Rectal smooth muscle tissue (tissue), 1 donor: ENCODE results near the gene HMCN2.

Source experiments
- H3K27ac ChIP-seq: one replicate; pipeline ENCODE4 v1.7.0; 2013; ENCODE audit warnings: low read depth, low read length, inconsistent platforms
- H3K27me3 ChIP-seq: one replicate; pipeline ENCODE4 v1.7.0; 2013; ENCODE audit warnings: low read length; ENCODE audit not compliant: control insufficient read depth, insufficient read depth
- H3K36me3 ChIP-seq: one replicate; pipeline ENCODE4 v1.7.0; 2013; ENCODE audit warnings: low read length; ENCODE audit not compliant: control insufficient read depth, insufficient read depth
- H3K4me1 ChIP-seq: one replicate; pipeline ENCODE4 v1.7.0; 2013; ENCODE audit warnings: low read length; ENCODE audit not compliant: control insufficient read depth, insufficient read depth
- H3K4me3 ChIP-seq: one replicate; pipeline ENCODE4 v1.7.0; 2013; ENCODE audit warnings: low read length
- H3K9ac ChIP-seq: one replicate; pipeline ENCODE4 v1.7.0; 2013; ENCODE audit warnings: low read length

HMCN2 gene

DNA sequence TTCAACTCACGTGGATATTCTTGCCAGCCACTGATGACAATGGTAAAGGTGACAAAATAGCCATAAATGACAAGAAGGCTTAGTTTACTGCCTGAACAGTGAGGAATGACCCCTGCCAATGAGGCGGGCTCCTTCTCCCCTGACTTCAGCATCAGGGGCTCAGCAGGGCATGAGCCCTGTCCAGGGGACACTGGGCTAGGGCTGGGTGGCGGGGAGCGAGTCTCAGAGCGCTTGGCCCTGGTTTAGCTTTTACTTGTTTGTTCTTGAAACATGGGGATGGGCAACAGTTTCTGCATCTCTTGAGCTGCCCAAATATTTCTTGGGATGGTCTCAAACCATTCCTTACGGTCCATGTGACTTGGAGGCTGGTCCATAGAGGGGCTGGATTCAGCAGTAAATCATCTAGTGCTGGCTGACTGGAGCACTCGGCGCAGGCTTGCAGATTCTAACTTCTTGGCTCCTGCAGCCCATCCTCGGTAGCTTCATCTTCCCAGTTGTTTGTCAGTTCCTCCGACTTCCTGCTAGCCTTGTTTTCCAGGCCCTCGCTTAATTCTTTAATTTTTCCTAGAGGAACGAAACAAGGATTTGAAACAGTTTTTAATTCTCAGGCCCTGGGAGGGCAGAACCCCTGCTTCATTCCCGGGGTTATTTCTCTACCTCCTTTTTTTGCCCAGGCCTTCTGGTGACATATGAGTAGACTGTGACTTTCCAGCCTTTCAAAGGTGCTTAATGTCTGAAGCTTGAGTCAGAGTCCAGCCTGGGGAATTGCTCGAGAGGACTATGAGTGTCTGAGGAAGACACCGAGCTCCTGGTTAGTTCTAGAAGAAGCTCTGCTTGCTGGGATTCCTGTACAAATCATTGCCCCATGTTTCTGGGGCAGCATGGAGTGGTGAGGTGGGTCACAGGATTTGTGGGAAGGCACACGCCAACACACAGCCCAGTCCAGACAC lies 4.5 kb upstream of the HMCN2 start:
- no peaks in the 10 kb centered on the region for H3K27me3 ChIP-seq
- no peaks in the 10 kb centered on the region for H3K36me3 ChIP-seq
- no peak overlapping the region for H3K4me3 ChIP-seq
- peak overlapping the region; percentile 95 for H3K27ac ChIP-seq
- no peak overlapping the region for H3K9ac ChIP-seq
- H3K4me1 ChIP-seq: peaks cover 34% of the 10 kb centered on the region

DNA sequence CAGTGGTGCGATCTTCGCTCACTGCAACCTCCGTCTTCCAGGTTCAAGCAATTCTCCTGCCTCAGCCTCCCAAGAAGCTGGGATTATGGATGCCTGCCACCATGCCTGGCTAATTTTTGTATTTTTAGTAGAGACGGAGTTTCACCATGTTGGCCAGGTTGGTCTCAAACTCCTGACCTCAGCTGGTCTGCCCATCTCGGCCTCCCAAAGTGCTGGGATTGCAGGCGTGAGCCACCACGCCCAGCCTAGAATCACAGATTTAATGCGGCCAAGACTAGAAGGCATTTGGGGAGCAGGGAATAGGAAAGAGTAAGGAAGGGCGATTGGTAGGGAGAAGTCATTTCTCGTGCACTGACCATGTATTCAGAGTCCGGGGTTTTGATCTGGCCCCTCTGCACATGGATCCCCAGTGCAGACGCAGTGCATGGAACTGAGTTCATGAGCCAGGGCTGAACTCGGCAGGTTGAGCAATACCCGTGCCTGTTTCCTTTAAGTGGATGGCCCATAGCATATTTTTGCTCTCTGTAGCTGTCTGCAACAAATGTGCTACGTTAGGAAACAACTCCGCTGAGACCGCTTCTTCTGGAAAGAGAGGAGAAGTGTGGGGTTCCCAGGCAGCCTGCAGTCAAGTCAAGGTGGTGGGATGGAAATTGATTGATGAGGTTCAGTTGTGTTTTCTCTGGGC lies 3.4 kb upstream of the HMCN2 start:
- Histone ChIP-seq H3K9ac (no peak overlapping the region), H3K27me3 (peaks cover 3% of the 10 kb centered on the region), H3K36me3 (no peaks in the 10 kb centered on the region), H3K4me1 (peaks cover 34% of the 10 kb centered on the region), H3K4me3 (no peak overlapping the region), H3K27ac (peak overlapping the region; percentile 95)

DNA sequence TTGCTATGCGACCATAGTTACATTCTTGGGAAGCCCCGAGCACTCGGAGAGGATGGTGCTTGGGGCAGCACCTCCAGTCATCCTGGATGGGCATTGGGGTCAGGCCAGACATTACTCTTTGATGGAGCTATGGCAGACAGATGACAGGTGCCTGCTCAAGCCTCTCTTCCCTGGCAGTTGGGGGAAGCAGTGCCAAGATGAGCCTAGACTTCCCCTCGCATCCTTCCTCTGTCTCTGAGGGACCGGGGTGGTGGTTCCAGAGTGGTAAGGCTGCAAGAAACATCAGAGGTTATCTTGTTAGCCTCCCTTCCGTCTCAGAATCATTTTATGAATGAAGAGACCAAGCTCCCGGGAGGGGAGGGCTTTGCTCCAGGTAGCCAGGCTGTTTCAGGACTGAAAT lies 2.8 kb upstream of the HMCN2 start:
- peaks cover 3% of the 10 kb centered on the region for H3K27me3 ChIP-seq
- no peak overlapping the region for H3K9ac ChIP-seq
- no peaks in the 10 kb centered on the region for H3K36me3 ChIP-seq
- H3K4me3 ChIP-seq: no peak overlapping the region
- H3K4me1 ChIP-seq: peaks cover 34% of the 10 kb centered on the region
- H3K27ac ChIP-seq: peak overlapping the region; percentile 95

DNA sequence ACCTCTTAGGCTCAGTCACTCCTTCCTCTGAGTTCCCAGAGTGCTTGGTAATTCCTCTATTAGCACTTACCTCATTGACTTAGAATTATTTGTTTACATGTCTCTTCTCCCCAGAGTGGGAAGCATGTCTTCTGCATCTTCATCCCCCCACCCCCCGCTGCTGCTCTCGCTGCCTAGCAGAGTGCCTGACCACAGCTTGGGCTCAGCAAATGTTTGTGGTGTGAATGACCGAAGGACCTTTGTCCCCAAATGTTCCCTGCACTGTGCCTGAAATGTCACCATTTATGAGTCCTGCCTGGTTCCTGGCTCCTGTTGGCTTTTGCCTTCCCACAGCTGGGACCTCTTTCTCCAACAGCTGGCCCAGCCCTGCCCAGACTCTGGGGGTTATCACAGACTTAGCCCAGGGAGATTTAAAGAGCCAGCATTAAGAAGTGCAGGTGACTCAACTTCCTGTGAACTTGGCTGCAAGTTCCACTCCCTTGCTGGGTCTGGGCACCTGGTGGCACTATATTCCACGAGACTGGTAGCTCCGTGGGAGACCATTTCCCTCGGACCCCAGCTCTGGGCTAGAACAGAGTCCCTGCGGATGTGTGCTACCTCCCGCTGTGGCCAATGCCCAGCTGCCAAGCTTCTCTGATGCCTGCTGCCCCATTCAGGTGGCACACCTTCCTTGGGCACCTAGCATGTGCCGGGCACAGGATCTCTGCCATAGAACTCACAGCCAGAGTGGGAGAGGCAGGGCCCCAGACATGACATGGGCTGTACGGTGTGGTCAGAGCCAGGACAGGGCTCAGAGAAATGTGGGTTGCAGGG lies 1.8 kb upstream of the HMCN2 start:
- H3K4me3 ChIP-seq: no peak overlapping the region
- no peaks in the 10 kb centered on the region for H3K36me3 ChIP-seq
- peak overlapping the region; percentile 93 for H3K27ac ChIP-seq
- peaks cover 3% of the 10 kb centered on the region for H3K27me3 ChIP-seq
- H3K4me1 ChIP-seq: peaks cover 41% of the 10 kb centered on the region
- no peak overlapping the region for H3K9ac ChIP-seq

DNA sequence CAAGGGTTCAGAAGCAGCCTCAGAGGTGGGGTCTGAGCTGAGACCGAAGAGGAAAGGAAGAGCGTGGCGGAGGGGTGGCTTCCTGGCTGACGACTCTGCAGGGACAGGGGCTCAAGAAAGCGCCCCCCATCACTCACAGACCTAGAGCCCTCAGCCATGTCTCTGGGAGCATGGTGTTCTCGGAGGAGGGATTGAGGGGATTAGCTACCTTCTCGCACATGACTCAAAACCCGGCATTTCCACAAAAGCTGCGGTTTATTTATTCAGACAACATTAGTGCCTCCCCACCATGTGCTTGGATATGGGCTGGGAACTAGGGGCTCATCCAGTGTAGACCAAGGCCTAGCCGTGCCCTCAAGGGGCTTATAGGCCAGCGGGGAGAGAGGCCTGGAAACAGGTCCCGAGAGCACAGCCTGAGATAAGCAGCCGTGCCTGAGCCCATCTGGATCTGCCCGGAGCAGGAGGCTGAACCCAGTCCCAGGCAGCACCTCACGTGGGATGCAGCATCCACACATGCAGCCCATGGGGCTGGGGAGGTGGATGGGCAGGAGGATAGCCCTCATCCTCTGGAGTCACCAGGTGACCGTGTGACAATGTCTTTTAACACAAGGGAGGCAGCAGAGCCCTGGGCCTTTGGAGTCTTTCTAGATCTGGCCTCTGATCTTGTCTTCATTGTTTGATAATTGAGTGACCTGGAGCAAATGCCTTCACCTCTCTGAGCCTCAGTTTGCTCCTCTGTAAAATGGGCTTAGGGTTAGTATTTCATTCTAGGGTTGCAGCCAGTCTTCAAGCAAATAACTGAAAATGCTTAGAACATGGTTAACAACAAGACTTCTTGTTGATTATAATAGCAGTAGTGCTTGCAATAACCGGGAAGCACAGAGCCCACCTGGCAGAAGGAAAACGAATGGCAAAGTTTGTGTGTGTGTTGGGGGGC lies 878 bp upstream of the HMCN2 start:
- H3K4me3 ChIP-seq: peak overlapping the region; percentile 71
- peaks cover 3% of the 10 kb centered on the region for H3K27me3 ChIP-seq
- H3K36me3 ChIP-seq: no peaks in the 10 kb centered on the region
- H3K9ac ChIP-seq: no peak overlapping the region
- H3K4me1 ChIP-seq: peaks cover 41% of the 10 kb centered on the region
- H3K27ac ChIP-seq: peak overlapping the region; percentile 93

DNA sequence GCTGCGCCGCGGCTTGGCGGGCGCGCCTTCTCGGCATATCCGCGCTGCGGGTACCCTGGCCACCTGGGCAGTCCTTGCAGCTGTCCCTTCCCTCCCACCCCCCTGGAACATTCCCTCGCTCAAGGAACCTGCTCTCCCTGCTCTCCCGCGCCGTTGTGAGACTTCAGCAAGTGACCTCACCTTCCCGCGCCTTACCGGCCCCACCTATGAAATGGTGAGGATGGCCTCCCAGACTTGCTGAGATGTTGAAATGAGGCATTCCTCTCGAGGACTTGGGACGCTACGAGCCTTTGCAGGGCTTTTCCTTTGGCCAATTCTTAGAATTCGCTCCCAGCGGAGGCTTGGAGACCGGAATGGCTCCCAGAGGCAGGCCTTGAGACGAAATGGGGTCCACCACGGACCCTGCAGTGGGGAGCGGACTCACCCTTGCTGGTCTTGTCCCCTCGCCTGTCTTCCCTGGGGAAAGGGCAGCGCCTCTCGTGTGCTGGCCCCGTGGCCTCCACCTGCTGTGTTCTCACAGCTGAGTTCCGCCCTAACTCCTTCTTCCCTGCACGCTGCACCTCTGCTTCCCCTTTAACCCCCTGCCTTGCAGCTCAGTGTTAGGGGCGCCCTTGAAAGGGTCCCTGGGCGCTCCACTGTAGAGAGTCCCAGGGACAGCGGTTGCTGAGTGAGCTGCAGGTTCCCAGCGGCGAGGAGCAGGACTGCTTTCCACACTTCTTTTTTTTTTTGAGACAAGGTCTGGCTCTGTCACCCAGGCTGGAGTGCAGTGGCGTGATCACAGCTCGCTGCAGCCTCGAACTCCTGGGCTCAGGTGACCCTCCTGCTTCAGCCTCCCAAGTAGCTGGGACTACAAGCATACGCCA lies 907 bp downstream of the HMCN2 start:
- peaks cover 32% of the 10 kb centered on the region for H3K4me1 ChIP-seq
- H3K27me3 ChIP-seq: peaks cover 3% of the 10 kb centered on the region
- peak overlapping the region; percentile 71 for H3K4me3 ChIP-seq
- H3K36me3 ChIP-seq: no peaks in the 10 kb centered on the region
- H3K9ac ChIP-seq: no peak overlapping the region
- peak overlapping the region; percentile 93 for H3K27ac ChIP-seq

DNA sequence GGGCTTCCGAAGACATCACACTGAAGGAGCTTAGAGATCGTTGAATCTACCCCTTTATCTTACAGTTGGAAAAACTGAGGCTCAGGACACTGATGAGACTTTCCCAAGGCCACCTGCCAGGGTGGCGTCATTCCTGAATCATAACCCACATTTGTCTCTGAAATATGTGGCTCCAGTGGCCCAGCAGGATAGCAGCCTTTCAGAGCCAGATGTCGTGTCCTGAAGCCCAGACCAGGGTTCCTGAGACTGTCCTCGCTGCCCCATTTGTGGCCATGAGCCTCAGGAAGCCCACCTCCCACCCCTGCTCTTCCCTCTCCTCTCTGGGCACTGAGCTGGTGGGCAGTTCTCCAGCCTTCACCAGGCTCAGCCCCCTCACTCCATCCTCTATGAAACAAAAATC lies 2.4 kb downstream of the HMCN2 start:
- H3K4me3 ChIP-seq: peak overlapping the region; percentile 23
- H3K4me1 ChIP-seq: peaks cover 23% of the 10 kb centered on the region
- H3K27me3 ChIP-seq: peaks cover 3% of the 10 kb centered on the region
- H3K36me3 ChIP-seq: no peaks in the 10 kb centered on the region
- no peak overlapping the region for H3K9ac ChIP-seq
- peak overlapping the region; percentile 93 for H3K27ac ChIP-seq

DNA sequence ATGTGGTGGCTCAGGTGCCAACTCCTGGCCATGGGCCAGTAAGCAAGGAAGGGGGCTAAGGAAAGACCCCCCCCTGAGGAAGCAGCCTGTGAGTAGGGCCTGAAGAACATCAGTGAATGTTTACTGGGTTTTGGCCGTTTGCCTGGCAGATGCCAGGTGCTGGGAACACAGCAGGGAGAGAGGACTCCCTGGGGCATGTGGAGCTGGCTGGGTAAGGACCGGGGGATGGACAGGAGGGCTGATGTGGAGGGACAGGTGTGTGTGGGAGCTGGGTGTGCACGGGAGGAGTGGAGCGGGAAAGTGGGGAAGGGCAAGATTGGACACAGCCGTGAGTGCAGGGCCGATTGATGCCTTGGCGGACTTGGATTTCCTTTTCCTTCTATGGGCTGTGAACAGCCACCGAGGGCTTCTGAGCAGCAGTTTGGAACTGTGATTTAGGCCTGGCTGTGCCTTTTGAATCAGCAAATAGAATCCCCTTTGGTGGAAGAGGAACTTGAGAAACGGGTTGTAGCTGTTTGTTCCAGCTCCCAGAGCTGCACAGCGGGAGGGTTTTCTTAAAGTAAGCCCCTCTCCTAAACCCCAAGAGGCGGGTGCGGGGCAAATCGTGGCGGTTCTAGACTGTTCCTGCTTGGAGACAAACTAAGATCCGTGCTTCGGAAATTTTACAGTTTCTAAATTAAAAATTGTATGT lies 3.1 kb downstream of the HMCN2 start:
- Histone ChIP-seq H3K4me1 (peaks cover 25% of the 10 kb centered on the region), H3K27ac (peak overlapping the region; percentile 93), H3K36me3 (no peaks in the 10 kb centered on the region), H3K4me3 (peak overlapping the region; percentile 23), H3K9ac (no peak overlapping the region), H3K27me3 (peaks cover 3% of the 10 kb centered on the region)

DNA sequence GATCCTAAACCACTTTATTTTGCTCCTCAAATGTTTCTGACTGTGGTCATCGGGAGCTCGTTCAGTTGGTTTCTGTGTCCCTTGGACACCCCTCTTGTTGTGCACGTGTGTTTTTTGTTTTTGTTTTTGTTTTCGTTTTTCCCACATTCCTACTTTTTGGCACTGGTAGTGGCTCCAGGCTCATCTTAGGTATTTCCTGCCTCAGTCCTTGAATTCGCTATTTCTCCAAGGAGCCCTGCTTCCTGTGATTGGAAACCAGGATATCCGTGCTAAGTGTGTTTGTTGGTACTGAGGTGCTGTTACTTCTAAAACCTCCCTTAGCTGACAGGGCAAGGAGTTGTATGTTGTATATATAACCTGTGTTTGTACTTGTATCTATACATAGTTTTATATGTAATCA lies 5.9 kb downstream of the HMCN2 start:
- H3K9ac ChIP-seq: no peak overlapping the region
- peaks cover 2% of the 10 kb centered on the region for H3K27me3 ChIP-seq
- H3K36me3 ChIP-seq: no peaks in the 10 kb centered on the region
- H3K4me3 ChIP-seq: no peak overlapping the region
- peak overlapping the region; percentile 93 for H3K27ac ChIP-seq
- peaks cover 15% of the 10 kb centered on the region for H3K4me1 ChIP-seq

DNA sequence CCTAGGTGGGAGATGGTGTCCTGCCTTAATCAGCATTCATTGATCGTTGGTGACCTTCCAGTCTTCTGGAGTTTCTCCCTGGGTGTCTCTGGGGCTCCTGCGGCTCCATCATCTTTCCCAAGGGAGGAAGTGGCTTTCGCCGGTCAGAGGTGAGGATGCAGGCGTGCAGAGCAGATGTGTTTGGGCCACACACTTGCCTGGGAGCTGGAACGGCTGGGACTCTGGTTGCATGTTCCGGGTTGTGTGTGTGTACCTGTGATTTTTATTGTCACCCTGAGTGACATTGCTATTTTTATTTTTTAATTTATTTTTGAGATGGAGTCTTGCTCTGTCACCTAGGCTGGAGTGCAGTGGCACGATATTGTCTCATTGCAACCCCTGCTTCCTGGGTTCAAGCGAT lies 9.6 kb downstream of the HMCN2 start:
- no peak overlapping the region for H3K9ac ChIP-seq

More for the DNA sequence above, 9.6 kb downstream of the HMCN2 start:
- H3K36me3 ChIP-seq: no peaks in the 10 kb centered on the region
- H3K27me3 ChIP-seq: no peaks in the 10 kb centered on the region
- peaks cover 11% of the 10 kb centered on the region for H3K4me1 ChIP-seq
- no peak overlapping the region for H3K27ac ChIP-seq
- H3K4me3 ChIP-seq: no peak overlapping the region
